HG03175 (cell line): ENCODE data around the gene TUFT1.

Source experiments
- ATAC-seq: cut with Tn5 transposase; IDR thresholded peaks from one replicate; pipeline ENCODE4 v1.9.1; 2021; ENCODE audit warnings: mild to moderate bottlenecking, moderate library complexity; ENCODE audit not compliant: unreplicated experiment

The TUFT1 gene

GRCh38 chr1:151540021-151540981 is at the start of gene TUFT1:
Gene TUFT1, plus strand, starts transcription at chr1:151540309. Its CDS starts 58 bp downstream, at chr1:151540367.
- peak; percentile 94 for ATAC-seq

GRCh38 chr1:151491641-151492040 is 48.5 kb upstream of the TUFT1 start:
- ATAC-seq, result no peak

GRCh38 chr1:151492120-151492519 is 48.0 kb upstream of the TUFT1 start:
- ATAC-seq, result no peak

- ATAC-seq, result no peak
Measured at GRCh38 chr1:151493042-151493441, 47.1 kb upstream of the TUFT1 start.

GRCh38 chr1:151494741-151495281 is 45.3 kb upstream of the TUFT1 start:
- ATAC-seq, result no peak

- ATAC-seq, result no peak
Measured at GRCh38 chr1:151495316-151495715, 44.8 kb upstream of the TUFT1 start.

- no peak for ATAC-seq
Measured at GRCh38 chr1:151499365-151499764, 40.7 kb upstream of the TUFT1 start.

- no peak for ATAC-seq
Measured at GRCh38 chr1:151499930-151500329, 40.2 kb upstream of the TUFT1 start.

GRCh38 chr1:151501474-151501873 is 38.6 kb upstream of the TUFT1 start:
- no peak for ATAC-seq

- ATAC-seq, result no peak
Measured at GRCh38 chr1:151502035-151502700, 37.9 kb upstream of the TUFT1 start.

- no peak for ATAC-seq
Measured at GRCh38 chr1:151502859-151503780, 37.0 kb upstream of the TUFT1 start.

- ATAC-seq, result no peak
Measured at GRCh38 chr1:151504252-151504651, 35.9 kb upstream of the TUFT1 start.

- ATAC-seq, result no peak
Measured at GRCh38 chr1:151504759-151505158, 35.4 kb upstream of the TUFT1 start.

GRCh38 chr1:151508833-151509232 is 31.3 kb upstream of the TUFT1 start:
- no peak for ATAC-seq

- ATAC-seq, result no peak
Measured at GRCh38 chr1:151509350-151510019, 30.6 kb upstream of the TUFT1 start.

- no peak for ATAC-seq
Measured at GRCh38 chr1:151510020-151510405, 30.1 kb upstream of the TUFT1 start.

GRCh38 chr1:151510614-151510956 is 29.5 kb upstream of the TUFT1 start:
- ATAC-seq, result no peak

GRCh38 chr1:151510957-151511635 is 29.0 kb upstream of the TUFT1 start, which contains the start of gene CGN:
Gene CGN, plus strand, starts transcription at chr1:151511387. Its CDS starts 7,133 bp downstream, at chr1:151518520.
- peak; percentile 77 for ATAC-seq

GRCh38 chr1:151511636-151512215 is 28.4 kb upstream of the TUFT1 start:
- peak; percentile 23 for ATAC-seq
